GM18519 (cell line): ENCODE results near the gene DOCK9.

ENCODE experiments used
- ATAC-seq: cut with Tn5 transposase; IDR thresholded peaks from one replicate; pipeline ENCODE4 v1.9.1; 2021; ENCODE audit warnings: mild to moderate bottlenecking, moderate library complexity; ENCODE audit not compliant: unreplicated experiment, low FRiP score

DOCK9 gene

DNA sequence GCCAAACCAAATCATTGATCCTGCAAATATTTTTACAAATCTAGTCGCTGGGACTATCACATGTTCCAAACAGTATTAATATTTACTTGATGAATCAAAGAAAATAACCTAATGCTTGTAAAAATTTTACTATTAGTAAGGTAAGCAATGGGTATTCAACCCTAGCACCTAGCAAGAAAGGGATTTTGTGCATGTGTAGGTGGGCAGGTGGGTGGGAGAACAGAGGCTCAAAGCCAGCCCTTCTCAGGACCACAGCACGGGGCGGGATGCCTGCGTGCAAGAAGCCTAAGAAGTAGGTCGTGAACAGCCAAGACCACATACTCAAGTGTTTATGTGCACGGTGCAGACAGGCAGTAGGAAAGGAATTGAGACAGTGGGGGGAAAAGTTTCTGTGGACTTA lies 26.6 kb downstream of the DOCK9 start:
- no peak for ATAC-seq

DNA sequence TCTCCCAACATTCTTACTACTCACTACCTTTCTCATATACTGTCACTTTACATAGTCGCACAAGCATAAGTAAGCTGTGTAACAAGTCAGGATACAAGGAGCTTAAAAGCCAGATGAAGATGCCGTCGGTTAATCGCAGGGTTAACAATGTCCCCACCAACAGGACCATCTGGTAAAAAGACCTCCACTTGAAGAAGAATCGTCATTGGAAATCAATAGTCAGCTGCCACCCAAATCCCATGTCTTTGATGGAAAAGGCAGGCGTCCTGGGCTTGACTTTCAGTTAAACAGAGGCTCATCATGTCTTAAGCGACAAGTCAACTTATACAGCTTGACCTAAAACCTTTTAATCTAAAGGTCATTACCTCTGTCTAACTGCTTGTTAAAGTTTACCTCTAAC lies 27.2 kb downstream of the DOCK9 start:
- no peak for ATAC-seq

DNA sequence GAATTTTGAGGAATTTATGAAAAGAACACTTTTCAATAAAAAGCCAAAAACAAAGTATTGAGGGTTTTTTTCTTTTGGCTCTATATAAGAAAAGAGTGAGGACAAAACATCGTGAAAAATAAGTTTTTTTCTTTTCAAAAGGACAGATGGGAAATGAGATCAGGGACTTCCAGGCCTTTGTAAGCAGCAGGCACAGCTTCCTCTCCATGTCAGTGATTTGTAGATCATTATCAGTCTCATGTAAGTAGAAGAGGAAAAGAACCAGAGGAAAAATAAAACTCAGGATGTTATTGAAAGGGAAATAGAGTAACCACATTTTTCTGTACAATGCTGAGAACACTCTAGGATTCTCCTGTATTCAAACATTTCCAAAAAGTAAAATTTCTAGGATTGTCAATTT lies 29.9 kb downstream of the DOCK9 start:
- ATAC-seq, result no peak

DNA sequence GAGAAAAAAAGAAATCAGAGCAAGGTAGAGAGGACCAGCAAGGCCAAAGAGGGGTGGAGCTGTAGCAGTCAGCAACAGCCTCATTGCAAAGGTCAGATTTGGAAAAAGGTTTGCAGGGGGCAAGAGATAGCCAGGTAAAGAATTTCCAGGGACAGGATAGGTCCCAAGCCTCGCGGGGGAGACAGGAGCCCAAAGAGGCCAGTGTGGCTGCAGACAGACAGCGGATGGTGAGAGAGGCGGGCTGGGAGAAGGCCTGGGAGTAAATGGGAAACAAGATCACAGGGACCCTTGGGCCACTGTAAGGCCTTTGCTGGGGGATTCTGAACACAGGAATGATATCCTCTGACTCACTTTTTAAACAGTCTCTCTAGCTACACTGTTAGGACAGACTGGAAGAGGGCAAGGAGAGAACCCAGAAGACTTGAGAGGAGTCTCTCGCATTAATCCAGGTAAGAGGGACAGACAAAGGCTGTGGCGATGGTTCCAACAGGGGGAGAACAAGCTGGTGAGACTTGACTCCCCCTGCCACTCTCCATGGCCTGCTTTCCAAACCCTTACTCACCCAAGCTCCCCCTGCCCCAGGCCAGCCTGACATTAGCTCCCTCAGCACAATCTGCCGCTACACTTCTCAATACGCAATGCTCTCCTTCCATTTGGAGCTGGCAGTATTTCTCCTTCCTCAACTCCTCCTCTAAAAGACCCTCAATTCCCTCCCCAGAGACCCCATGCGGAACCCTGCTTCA lies 31.8 kb downstream of the DOCK9 start:
- no peak for ATAC-seq

DNA sequence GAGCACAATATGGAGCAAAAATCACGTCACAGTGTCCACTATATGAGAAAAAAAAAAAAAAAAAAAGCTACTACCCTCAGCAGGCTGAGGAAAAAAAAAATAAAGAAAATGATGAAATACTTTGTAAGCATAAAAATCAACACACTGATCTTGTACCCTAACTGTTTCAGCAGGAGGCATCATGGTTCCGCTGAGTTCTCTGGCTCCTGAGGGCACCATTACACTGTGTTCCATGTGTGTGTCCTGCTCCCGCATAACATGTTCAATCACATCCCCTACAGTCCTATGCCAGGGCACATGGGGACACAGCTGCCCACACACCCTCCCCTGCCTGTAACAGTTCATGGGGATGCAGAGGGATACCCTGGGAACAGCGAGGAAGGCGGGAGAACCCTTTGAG lies 33.5 kb downstream of the DOCK9 start:
- no peak for ATAC-seq

DNA sequence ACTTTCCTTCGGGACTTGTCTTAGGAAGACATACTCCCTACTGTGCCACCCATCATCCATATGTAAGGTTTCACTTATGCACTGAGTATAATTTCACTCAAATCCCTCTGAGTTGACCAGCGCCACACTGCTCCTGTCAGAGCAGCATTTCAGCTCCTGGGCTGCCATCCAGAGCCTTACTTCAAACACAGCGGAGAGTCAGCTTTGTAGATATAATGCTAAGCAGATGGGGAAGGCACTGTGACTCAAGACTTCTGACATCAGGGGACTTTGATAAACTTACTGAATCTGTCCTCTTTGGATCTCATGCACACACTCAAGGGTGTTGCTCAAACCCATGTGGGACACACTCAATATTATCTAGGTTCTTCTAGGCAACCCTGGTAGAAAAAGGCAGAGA lies 34.9 kb downstream of the DOCK9 start:
- ATAC-seq, result no peak

DNA sequence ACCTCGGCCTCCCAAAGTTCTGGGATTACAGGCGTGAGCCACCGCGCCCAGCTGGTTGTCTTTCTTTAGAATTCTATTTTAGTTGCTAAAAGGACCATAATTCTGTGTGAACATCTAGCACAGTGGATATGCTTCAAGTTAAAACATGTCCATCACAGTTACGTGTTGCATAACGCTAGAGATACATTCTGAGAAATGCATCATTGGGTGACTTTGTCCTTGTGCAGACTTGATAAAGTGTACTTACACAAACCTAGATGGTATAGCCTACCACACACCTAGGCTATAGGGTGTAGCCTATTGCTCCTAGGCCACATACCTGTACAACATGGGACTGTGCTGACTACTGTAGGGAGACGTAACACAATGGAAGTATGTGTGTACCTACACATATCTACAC lies 35.4 kb downstream of the DOCK9 start:
- no peak for ATAC-seq

DNA sequence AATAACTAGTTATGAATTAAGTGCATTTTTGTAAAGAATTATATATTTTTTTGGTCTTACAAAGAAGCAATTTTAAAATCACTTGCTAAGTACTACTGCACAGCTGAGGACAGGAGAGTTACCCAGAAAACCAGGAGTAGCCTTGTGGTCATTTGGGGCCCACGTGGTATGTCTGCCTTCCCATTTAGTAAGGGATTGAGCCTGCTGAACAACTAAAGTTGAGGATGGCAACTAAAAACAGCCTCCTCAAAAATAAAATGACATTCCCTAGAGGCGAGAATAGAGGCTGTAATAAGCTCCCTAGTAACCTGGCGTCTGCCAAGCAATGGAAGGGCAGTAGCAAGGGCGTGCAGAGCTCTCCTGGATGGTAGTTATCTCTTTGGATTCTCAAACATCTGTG lies 36.3 kb downstream of the DOCK9 start:
- no peak for ATAC-seq

DNA sequence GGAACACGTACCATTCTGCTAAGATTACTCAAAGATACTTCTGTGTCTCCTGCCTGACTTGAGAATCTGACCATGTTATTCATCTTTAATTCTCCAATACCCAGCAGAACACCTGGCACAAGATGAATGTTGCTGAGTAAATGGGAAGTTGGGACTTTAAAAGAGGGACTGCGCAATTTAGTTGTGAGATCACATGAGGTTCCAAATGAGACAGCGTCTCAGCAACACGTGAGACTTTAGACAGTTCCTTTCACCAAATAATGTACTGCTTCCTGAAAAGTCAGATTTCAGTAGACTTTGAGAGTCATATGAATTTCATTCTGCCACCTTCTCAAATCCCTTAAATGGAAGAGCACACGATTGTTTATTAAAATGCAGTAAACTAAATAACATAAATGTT lies 36.7 kb downstream of the DOCK9 start:
- ATAC-seq, result no peak

DNA sequence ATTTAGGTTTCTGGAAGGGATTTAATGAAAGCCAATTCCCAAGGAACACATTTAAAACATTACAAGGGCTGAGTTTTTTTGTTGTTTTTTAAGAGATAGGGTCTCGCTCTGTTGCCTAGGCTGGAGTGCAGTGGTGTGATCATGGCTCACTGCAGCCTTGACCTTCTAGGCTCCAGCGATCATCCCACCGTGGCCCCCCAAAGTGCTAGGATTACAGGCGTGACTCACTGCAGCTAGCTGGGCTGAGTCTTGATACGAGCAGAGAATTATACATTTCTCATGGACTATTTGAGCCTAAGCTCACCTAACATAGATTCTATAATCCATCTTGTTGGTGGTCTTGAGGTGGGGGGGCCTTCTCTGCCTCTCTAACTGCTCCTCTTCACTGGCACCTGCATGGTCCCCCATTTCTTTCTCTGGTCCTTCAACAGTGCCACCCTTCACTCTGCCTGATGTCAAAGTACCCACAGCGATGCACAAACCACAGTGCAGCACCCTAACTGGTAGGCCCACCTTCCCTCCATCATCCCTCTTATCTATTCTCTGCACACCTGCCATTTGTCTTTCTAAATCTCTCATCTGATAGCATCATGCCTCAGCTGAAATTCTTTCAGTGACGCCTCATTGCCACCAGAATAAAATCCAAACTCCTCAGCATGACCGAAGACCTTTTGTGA lies 37.4 kb downstream of the DOCK9 start:
- ATAC-seq, result no peak

DNA sequence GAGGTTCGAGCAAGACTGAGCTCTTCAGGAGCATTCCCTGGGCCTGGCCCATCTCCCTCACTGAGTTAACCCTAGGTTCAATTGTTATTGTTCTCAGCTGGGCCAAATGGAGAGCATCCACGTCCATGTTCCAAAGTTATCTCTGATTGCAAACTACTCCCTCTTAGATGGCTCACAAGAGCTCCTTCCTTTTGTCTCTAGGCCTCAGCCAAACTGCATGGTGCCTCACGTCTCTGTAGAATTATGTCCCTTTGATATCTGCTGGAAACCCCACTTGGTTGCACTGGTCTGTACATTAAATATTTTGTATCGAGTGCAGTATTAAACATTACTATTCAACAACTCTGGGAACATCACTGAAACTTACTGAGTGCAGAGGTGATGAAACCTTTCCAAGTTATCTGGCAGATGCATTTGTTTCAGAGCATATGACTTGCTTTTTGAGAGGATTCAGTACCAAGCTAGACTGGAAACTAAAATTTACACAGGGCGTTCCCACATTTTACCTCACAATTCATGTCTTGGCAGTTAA lies 38.1 kb downstream of the DOCK9 start:
- ATAC-seq, result no peak

DNA sequence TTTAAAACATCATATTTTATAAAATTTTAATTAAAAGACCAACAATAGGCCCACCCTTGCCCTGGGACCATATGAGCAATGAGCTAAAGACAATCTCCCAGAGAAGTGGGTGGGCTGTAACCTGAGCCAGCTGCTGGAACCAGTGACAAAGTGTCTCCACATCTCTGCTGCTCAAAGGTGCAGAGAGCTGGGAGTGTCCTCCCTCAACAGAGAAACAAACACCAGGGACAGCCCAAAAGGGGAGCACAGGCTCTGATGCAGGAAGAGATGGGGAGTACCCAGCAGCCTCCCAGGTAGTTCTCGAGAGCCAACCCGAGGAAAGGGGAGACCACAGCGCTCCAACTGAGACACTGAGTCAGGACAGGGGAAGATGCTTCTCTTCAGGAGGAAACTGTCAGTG lies 39.1 kb downstream of the DOCK9 start:
- no peak for ATAC-seq

DNA sequence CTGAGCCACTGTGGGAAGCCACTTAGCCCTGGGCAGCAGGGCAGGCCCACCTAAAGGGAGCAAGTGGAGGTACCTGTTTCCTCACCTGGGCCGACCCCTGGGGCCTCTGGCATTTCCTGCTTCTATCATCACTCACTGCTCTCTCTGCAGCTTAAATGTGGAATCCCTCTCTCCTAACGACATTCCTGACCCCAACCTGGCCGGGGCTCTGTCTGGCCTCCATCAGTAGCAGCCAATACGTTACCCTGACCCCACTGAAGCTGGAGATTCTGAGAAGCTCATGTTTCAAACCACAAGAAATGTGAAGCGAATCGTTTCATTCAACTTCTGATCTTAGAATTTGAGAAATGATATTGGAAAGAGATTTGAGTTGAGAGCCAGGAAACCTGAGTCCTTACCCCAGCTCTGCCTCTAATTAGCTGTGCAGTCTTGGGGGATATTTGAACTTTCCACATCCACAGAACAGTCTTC lies 39.9 kb downstream of the DOCK9 start:
- ATAC-seq, result no peak

DNA sequence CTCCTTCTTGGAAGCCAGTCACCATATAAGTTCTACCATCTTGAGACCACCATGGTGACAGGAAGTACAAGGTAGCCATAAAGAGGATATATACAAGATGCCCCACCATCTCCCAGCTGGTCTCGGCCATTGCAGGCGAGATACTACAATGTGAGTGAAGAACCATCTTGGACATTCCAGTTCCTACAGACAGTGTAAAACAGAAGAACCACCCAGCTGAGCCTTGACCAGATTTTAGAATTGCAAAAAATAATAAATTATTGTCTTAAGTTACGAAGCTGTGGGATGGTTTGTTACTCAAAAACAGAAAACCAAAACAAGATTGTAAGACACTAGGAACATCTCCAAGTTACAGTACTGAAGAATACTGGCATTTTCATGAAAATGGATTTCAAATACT lies 43.6 kb downstream of the DOCK9 start:
- ATAC-seq, result no peak

DNA sequence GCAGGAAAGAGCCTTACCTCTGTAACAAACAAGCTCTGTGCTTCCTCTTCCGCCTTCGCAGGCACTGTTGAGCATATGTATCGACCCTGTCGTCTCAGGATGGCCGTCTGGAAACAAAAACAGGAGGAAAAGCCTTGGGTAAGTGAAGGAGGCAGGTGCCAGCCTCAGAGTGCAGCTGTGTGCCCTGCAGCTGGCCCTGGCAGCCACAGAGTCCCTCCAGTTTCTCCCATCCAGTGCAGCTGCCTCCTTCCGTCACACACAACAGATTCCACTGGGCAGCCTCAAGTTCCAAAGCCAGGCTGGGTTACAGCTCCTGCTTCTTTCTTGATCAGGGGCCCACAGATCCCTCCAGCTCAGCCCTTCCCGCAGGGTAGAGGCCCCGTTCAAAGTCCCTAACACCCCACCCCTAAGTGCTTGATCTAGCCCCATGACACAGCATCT lies 47.7 kb downstream of the DOCK9 start:
- ATAC-seq, result no peak

DNA sequence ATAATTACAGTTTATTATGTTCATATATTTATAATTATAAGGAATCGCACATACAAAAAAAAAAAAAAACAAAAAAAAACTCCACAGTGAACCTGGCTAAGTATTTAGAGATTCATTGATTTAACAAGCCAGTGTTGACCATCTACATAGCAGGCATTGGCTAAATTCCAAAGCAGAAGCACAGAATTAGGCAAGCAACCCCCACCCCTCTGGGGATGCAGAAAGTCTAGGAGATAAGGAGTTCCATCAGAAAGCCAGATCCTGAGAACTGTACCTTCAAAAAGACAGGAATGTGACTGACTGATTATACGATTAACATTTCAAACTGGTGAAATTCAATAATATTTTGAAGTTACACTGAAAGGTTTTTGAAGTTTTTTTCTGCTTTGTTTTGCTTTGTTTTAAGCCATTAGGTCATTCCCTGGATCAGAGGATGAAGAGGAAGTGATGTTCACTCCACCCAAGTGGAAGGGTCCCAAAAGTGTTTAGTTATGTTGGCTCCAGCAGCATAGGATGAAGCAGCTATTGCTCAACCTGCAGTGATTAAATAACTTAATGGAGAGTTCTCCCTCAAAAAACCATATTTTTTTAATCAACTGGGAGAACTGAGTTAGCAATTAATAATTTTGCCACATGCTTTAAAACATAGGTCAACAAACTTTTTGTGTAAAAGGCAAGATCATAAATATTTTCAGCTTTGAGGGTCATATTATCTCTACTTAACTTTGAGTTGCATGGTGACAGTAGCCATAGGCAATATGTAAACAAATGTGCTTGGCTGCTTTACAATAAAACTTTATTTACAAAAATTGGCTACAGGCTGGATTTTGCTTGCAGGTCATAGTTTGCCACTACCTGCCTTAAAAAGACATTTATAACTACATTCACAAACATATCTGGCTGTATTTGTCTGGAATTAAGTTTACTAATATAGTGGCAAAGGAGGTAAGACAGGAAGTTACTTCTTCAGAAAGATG lies 49.6 kb downstream of the DOCK9 start:
- ATAC-seq, result no peak

DNA sequence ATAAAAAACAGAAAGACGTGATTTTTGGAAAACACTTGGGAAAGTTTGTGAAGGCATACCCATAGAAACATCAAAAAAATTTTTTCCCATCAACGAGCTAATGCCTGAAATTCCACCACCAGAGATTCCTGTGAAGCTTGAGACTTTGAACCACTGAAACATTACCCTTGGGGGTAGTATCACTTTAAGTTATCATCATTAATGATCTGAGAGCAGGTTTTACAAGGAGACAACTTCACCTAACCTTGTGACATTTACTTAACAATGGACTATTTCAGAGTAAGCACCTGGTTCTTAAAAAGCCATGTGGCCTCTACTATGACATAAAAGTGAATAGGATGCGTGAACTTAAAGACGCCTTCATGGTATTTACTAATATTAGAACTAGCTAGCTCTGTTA lies 51.9 kb downstream of the DOCK9 start:
- ATAC-seq, result no peak

DNA sequence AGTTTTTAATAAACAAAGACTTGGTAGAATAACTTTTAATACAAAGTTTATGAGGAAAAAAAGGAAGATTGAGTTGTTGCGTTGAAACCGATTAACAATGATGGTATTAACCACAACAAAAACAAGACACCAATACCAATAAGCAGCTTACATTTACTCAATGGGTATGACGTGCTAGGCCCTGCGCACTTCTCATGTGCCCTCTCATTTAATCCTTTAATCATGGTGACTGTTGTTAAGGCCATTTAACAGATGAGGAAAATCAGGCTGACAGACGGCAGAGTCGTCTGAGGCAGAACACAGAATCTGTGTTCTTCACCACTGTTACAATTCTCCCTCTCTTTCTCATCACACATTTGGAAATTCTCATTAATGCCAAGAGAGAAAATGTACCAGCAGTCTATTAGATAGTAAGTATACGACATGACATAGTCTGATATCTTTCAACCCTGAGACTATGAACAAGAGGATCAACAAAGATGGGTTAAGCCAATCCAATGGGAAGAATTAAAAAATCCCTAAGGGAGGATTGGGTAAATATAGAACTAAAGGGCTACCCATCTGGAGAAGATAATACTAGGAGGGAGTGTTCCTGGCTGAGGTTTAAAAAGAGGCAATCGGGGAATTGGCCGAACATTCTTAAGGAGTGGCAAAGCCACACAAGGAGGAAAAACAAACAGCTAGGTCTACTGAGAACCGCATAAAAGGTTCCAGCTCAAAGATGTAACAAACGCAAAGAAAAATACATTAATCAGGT lies 54.0 kb downstream of the DOCK9 start:
- no peak for ATAC-seq

DNA sequence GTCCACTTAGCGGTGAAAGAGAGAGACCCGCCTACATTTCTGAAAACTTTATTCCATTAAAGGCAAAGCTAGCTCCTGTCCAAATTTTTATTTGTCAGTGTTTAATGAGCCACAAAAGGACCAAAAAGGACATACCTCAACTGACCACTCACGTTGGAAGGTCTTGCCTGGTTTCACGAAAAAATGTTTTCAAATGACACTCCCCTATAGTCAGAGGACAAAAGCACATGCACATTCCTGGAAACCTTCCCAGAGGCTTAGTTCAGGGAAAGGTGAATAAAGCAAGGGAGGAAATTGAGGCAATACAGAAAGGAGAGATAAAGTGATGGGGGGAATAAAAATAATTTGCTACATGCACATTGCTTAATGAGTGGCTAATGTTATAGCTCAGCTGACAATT lies 55.6 kb downstream of the DOCK9 start:
- no peak for ATAC-seq

DNA sequence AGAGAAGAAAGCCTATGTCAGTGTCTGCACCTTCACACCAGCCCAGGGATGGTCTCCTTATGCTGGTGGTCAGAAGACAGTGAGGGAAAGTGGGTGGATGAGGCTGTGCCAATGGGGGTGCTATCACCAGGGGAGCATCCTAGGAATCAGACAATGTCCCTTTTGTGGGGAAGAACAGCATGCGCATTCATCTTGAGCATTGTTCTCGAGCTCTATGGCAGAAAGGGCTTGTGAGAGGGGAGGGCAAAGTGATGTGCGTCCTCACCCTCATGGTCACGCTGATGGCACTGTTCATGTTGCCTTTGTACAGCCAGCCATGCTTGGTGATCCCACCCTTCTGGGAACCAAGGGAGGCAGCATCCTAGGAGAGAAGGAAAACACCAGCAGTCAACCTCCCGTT lies 56.1 kb downstream of the DOCK9 start:
- ATAC-seq, result no peak
